Measurements from ENCODE around the gene NUDCD3. TPM values are rescaled to one million over a fixed set of nuclear protein-coding genes. Genes with fewer than 3 reads are reported as not detected.

Gene NUDCD3
- total and polyA plus RNA-seq, 2 of the 8 experiments (the other 6 are each of a cell fraction or from before 2014, with no cell fraction given), result 35.2 to 93.7 TPM

DNA sequence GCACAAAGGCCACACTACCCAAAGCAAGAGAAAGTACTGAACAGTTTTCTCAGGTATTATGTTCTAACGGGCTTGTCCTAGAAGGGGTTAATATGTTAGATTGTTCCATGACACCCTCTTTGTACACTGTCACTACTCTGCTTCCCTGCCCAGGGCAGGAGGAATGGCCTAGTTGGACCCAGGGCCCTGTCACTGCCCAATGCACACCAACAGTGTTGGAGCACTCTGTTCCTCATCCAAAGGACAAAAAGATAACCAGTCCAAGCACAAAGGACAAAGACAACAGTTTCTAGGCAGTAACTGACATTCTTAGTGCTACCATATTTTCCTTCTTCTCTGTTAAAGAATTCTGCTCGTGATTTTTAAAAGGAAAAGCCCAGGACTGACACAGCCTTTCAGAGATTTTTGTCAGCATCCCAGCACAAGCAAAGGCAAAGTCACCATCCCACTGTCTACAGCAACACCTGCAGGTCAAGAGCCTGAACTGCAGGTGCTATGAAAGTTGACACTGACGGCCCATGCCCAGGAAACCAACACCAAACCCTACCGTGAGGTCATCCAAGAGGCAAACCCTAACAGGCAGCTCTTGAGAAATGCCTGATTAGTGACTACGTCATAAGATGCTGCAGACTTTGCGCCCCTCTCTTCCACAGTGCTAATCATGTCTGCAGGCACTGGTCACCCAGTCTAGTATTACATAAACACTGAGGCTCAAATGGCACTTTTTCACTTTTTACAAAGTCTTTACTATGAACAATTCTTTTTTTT, 13.2 kb downstream of the NUDCD3 start (continued):
- TF ChIP-seq HDAC2 (IDR thresholded peaks at IDR 0.05; ENCODE audit: borderline replicate concordance in 1 of 2, low read depth in 2 of 2, low read length in 2 of 2), result no peak
- no peak for TF ChIP-seq CHD7 (IDR thresholded peaks at IDR 0.05; ENCODE audit: insufficient replicate concordance, low read length)
- TF ChIP-seq YY1 (IDR thresholded peaks at IDR 0.05; ENCODE audit: low read depth, low read length), result no peak
- TF ChIP-seq ZNF274 (IDR thresholded peaks at IDR 0.05; ENCODE audit: borderline replicate concordance, extremely low read depth, low read length), result no peak

All from H1 (cell line).